HCT116 (cell line): ENCODE data around the gene HARBI1.

Experiments used
- CTCF ChIP-seq, 3 experiments: fragments of 200-600 bp in 1 of 3; sonication (generic) in 1 of 3; IDR thresholded peaks in 2 of 3; conservative IDR thresholded peaks in 1 of 3; 2 replicates each; pipeline ENCODE4 v1.5.1; 2012 to 2017; ENCODE audit warnings: low read depth in 2 of 3, low read length in 2 of 3, antibody characterized with exemption in 1 of 3, borderline replicate concordance in 1 of 3, control low read depth in 1 of 3, mild to moderate bottlenecking in 1 of 3, mixed read lengths in 1 of 3, mixed run types in 1 of 3, moderate library complexity in 1 of 3; ENCODE audit not compliant: insufficient read depth in 1 of 3
- EGR1 ChIP-seq: IDR thresholded peaks from 2 replicates; pipeline ENCODE4 v1.6.1; 2012; ENCODE audit warnings: low read depth
- EZH2 ChIP-seq: fragments of 200-600 bp; sonication (generic); IDR thresholded peaks from 2 replicates; pipeline ENCODE4 v1.6.1; 2017; ENCODE audit warnings: antibody characterized with exemption, mixed run types
- POLR2A ChIP-seq: IDR thresholded peaks from 2 replicates; pipeline ENCODE4 v1.7.0; 2011; ENCODE audit warnings: borderline replicate concordance; ENCODE audit not compliant: insufficient read depth, insufficient read length; ENCODE audit errors: extremely low read depth
- POLR2AphosphoS5 ChIP-seq: IDR thresholded peaks from 2 replicates; pipeline ENCODE4 v1.6.1; 2011; ENCODE audit warnings: mild to moderate bottlenecking, low read depth, low read length, moderate library complexity
- RAD21 ChIP-seq: IDR thresholded peaks from 2 replicates; pipeline ENCODE4 v1.6.1; 2012; ENCODE audit warnings: low read depth, mild to moderate bottlenecking

- TF ChIP-seq POLR2A (no peak), POLR2AphosphoS5 (no peak), RAD21 (no peak), CTCF (IDR thresholded peaks at IDR 0.05 in 2 of 3, conservative IDR thresholded peaks at IDR 0.05 in 1 of 3; ENCODE audit: borderline replicate concordance in 1 of 3, insufficient read depth in 1 of 3, low read depth in 2 of 3, low read length in 2 of 3) (no peak), EZH2 (no peak), EGR1 (no peak)
Measured at GRCh38 chr11:46643531-46643930, 26.5 kb upstream of the HARBI1 start.
